HG03571 (cell line): ENCODE results near the gene SAMD13.

Experiments used
- ATAC-seq: cut with Tn5 transposase; IDR thresholded peaks from one replicate; pipeline ENCODE4 v1.9.1; 2021; ENCODE audit not compliant: unreplicated experiment

SAMD13 gene

GRCh38 chr1:84339503-84339902, 38.0 kb downstream of the SAMD13 start:
- ATAC-seq: no peak

- ATAC-seq: no peak
Measured at GRCh38 chr1:84344286-84344685, 42.8 kb downstream of the SAMD13 start.

GRCh38 chr1:84345220-84345619, 43.7 kb downstream of the SAMD13 start:
- ATAC-seq: no peak

GRCh38 chr1:84347271-84347931, 45.9 kb downstream of the SAMD13 start:
- no peak for ATAC-seq

GRCh38 chr1:84347932-84348555, 46.5 kb downstream of the SAMD13 start:
- ATAC-seq: no peak

- ATAC-seq: no peak
Measured at GRCh38 chr1:84348759-84349158, 47.3 kb downstream of the SAMD13 start.

GRCh38 chr1:84350104-84350503, 48.6 kb downstream of the SAMD13 start:
- no peak for ATAC-seq

GRCh38 chr1:84350550-84350949, 49.0 kb downstream of the SAMD13 start:
- ATAC-seq: no peak

GRCh38 chr1:84352298-84353106, 51.0 kb downstream of the SAMD13 start:
- no peak for ATAC-seq

- ATAC-seq: no peak
Measured at GRCh38 chr1:84353695-84354094, 52.2 kb downstream of the SAMD13 start.

- ATAC-seq: no peak
Measured at GRCh38 chr1:84355556-84355955, 54.0 kb downstream of the SAMD13 start.

GRCh38 chr1:84356881-84357280, 55.4 kb downstream of the SAMD13 start:
- no peak for ATAC-seq

GRCh38 chr1:84358695-84359094, 57.2 kb downstream of the SAMD13 start:
- no peak for ATAC-seq

GRCh38 chr1:84360316-84360715, 58.8 kb downstream of the SAMD13 start:
- ATAC-seq: no peak

- ATAC-seq: no peak
Measured at GRCh38 chr1:84361796-84362195, 60.3 kb downstream of the SAMD13 start.

- ATAC-seq: no peak
Measured at GRCh38 chr1:84363019-84363418, 61.5 kb downstream of the SAMD13 start.

GRCh38 chr1:84363622-84364021, 62.1 kb downstream of the SAMD13 start:
- no peak for ATAC-seq

- ATAC-seq: no peak
Measured at GRCh38 chr1:84365225-84366221, 64.0 kb downstream of the SAMD13 start.

- no peak for ATAC-seq
Measured at GRCh38 chr1:84366786-84367185, 65.3 kb downstream of the SAMD13 start.

GRCh38 chr1:84367219-84367618, 65.7 kb downstream of the SAMD13 start:
- no peak for ATAC-seq

- ATAC-seq: no peak
Measured at GRCh38 chr1:84368441-84368840, 66.9 kb downstream of the SAMD13 start.
